Activated T-cell treated with anti-CD3 and anti-CD28 coated beads for 4 hours (primary cell): ENCODE measurements around the gene JMJD7.
"Not testable (repeated sequence)": the region's sequence is repeated elsewhere in the genome, so short reads cannot be mapped to it uniquely, and the experiment has no call there.

ENCODE experiments used
- DNase-seq: peaks from one replicate; pipeline ENCODE4 v3.0.0-alpha.2; 2020

Gene JMJD7

GRCh38 chr15:41823502-41823901, 4.4 kb upstream of the JMJD7 start:
- DNase-seq: no peak

GRCh38 chr15:41824062-41824745, 3.7 kb upstream of the JMJD7 start:
- no peak for DNase-seq

- DNase-seq: no peak
Measured at GRCh38 chr15:41825145-41825544, 2.7 kb upstream of the JMJD7 start.

- no peak for DNase-seq
Measured at GRCh38 chr15:41825572-41826535, 2.0 kb upstream of the JMJD7 start.

- no peak for DNase-seq
Measured at GRCh38 chr15:41827290-41827879, 507 bp upstream of the JMJD7 start.

- no peak for DNase-seq
Measured at GRCh38 chr15:41828807-41829141, 882 bp downstream of the JMJD7 start.

GRCh38 chr15:41829959-41830646, 2.2 kb downstream of the JMJD7 start:
- no peak for DNase-seq

GRCh38 chr15:41831291-41831690, 3.4 kb downstream of the JMJD7 start:
- not testable (repeated sequence) for DNase-seq

GRCh38 chr15:41832208-41832607, 4.3 kb downstream of the JMJD7 start:
- DNase-seq: no peak

- DNase-seq: no peak
Measured at GRCh38 chr15:41832875-41833274, 5.0 kb downstream of the JMJD7 start.

GRCh38 chr15:41834096-41834495, 6.2 kb downstream of the JMJD7 start:
- no peak for DNase-seq

GRCh38 chr15:41836073-41836472, 8.2 kb downstream of the JMJD7 start:
- DNase-seq: no peak

- no peak for DNase-seq
Measured at GRCh38 chr15:41836713-41837454, 9.0 kb downstream of the JMJD7 start.

GRCh38 chr15:41838400-41838897, 10.6 kb downstream of the JMJD7 start, which contains the start of gene PLA2G4B:
TSS of gene PLA2G4B (plus strand) at chr15:41838847. CDS start at chr15:41838914, 67 bp downstream.
- no peak for DNase-seq

- no peak for DNase-seq
Measured at GRCh38 chr15:41839781-41840491, 12.0 kb downstream of the JMJD7 start.

GRCh38 chr15:41840673-41841072, 12.8 kb downstream of the JMJD7 start:
- DNase-seq: no peak

- no peak for DNase-seq
Measured at GRCh38 chr15:41841131-41841530, 13.2 kb downstream of the JMJD7 start.

GRCh38 chr15:41842229-41842628, 14.3 kb downstream of the JMJD7 start:
- no peak for DNase-seq

GRCh38 chr15:41843571-41843970, 15.7 kb downstream of the JMJD7 start:
- DNase-seq: no peak

GRCh38 chr15:41844814-41845213, 16.9 kb downstream of the JMJD7 start:
- DNase-seq: no peak

- DNase-seq: no peak
Measured at GRCh38 chr15:41847206-41847605, 19.3 kb downstream of the JMJD7 start.
